Spleen (tissue), 11 donors: ENCODE measurements around the gene CELSR3. TPM values are rescaled to one million over a fixed set of nuclear protein-coding genes. Genes with fewer than 3 reads are reported as not detected.

Experiments used
- DNase-seq: peaks from one replicate; pipeline ENCODE4 v3.0.0-alpha.2; 2020
- H3K27ac ChIP-seq, 8 donors: fragments of 200-600 bp; sonication (generic) in 7 of 8; 1 replicate in 4 of 8; 2 replicates in 4 of 8; pipeline versions ENCODE4 v1.5.0 to v1.8.0; 2016 to 2021; ENCODE audit warnings: inconsistent platforms in 4 of 8, mild to moderate bottlenecking in 4 of 8, moderate library complexity in 1 of 8
- H3K27me3 ChIP-seq, 7 donors: fragments of 200-600 bp; sonication (generic) in 6 of 7; replicated peaks in 1 of 7; 1 replicate in 4 of 7; 2 replicates in 3 of 7; pipeline versions ENCODE4 v1.5.0 to v1.8.0; 2016 to 2021; ENCODE audit warnings: inconsistent platforms in 3 of 7, mild to moderate bottlenecking in 1 of 7
- H3K36me3 ChIP-seq, 6 donors: fragments of 200-600 bp; sonication (generic) in 5 of 6; 1 replicate in 4 of 6; 2 replicates in 2 of 6; pipeline versions ENCODE4 v1.5.0 to v1.8.0; 2016 to 2021; ENCODE audit warnings: inconsistent platforms in 2 of 6
- H3K4me1 ChIP-seq, 6 donors: fragments of 200-600 bp; sonication (generic) in 5 of 6; 1 replicate in 3 of 6; 2 replicates in 3 of 6; pipeline versions ENCODE4 v1.5.0 to v1.8.0; 2016 to 2021; ENCODE audit warnings: inconsistent platforms in 3 of 6
- H3K4me3 ChIP-seq, 8 donors: fragments of 200-600 bp; sonication (generic) in 7 of 8; 1 replicate in 4 of 8; 2 replicates in 4 of 8; pipeline versions ENCODE4 v1.5.0 to v1.8.0; 2016 to 2021; ENCODE audit warnings: inconsistent platforms in 4 of 8, mild to moderate bottlenecking in 4 of 8, moderate library complexity in 2 of 8
- H3K9me3 ChIP-seq, 8 donors: fragments of 200-600 bp; sonication (generic) in 7 of 8; 1 replicate in 4 of 8; 2 replicates in 4 of 8; pipeline versions ENCODE4 v1.5.0 to v1.8.0; 2016 to 2021; ENCODE audit warnings: inconsistent platforms in 4 of 8
- POLR2A ChIP-seq, 3 donors: fragments of 450-650 bp; IDR thresholded peaks; one replicate each; pipeline ENCODE4 v1.5.1; 2017; ENCODE audit warnings: antibody characterized with exemption in 3 of 3, mild to moderate bottlenecking in 1 of 3
- POLR2AphosphoS5 ChIP-seq, 3 donors: sonication (generic); formaldehyde crosslinking; IDR thresholded peaks; one replicate each; pipeline ENCODE4 v1.5.1; 2017; ENCODE audit warnings: antibody characterized with exemption in 3 of 3
- WGBS, 5 donors: extraction: QIAGEN DNeasy Blood & Tissue Kit in 3 of 5; methylation state at CpG; one replicate each; pipeline versions ENCODE4 v1.1.5 to v1.1.7; 2013 to 2018; 5-methylcytosine and 5-hydroxymethylcytosine counted together
- intact Hi-C: fragments of 100-400 bp; cut with DNase I; formaldehyde crosslinking; loops from one replicate; pipeline ENCODE4 v1.15.0; 2023; ENCODE audit warnings: low total_unique reads
- polyA plus RNA-seq, 3 donors: library from polyadenylated mRNA; stranded (reverse); fragments of 200-250 nt; gene quantifications; one replicate each; pipeline ENCODE4 v1.2.1, GENCODE V29; 2013
- total RNA-seq, 7 donors: library from RNA; depleted of rRNA in 3 of 7; stranded (reverse); fragments of >200 nt in 3 of 7; fragmentation: NEBNext Ultra II Directional in 4 of 7; extraction: Animal tissue kit (Norgen Biotek cat#: 25700) in 4 of 7; gene quantifications; one replicate each; pipeline versions ENCODE4 v1.1.0 to v1.2.1, GENCODE V29; 2016 to 2021
- TF ChIP-seq, protein P1 (sequence below), 11 experiments: fragments of 200-600 bp in 7 of 11; fragments of 450-650 bp in 4 of 11; sonication (generic) in 4 of 11; IDR thresholded peaks in 8 of 11; conservative IDR thresholded peaks in 3 of 11; 1 replicate in 7 of 11; 2 replicates in 4 of 11; pipeline versions ENCODE4 v1.4.0 to v1.8.0; 2016 to 2021; ENCODE audit warnings: antibody characterized with exemption in 11 of 11, inconsistent platforms in 4 of 11, mild to moderate bottlenecking in 1 of 11
- donor health status: healthy with polysubstance abuse.
- donor health status: DM: no; HTN: no; CAD: no; lungs with moderate emphysema.
- donor health status: DM: no; HTN: no; CAD: no.
- donor health status: Bipolar disorder and iron deficiency.
- donor health status: healthy.
- donor health status: DM: no; HTN: no; CAD: no.
- donor health status: DM: yes; HTN: yes; CAD: no.

CELSR3 gene
- total and polyA plus RNA-seq, 10 donors = 0.56 to 2.7 (median 1.9) TPM

- no peak overlapping the region for H3K27ac ChIP-seq
- peaks cover 0 to 84% (median 44%) of the 10 kb centered on the region in 6 donors for H3K36me3 ChIP-seq
- H3K4me3 ChIP-seq = no peak overlapping the region
- no peaks in the 10 kb centered on the region for H3K9me3 ChIP-seq
- TF ChIP-seq POLR2AphosphoS5 (IDR thresholded peaks at IDR 0.05) (no peak), POLR2A (IDR thresholded peaks at IDR 0.05) (no peak)
- TF ChIP-seq, protein P1, sequence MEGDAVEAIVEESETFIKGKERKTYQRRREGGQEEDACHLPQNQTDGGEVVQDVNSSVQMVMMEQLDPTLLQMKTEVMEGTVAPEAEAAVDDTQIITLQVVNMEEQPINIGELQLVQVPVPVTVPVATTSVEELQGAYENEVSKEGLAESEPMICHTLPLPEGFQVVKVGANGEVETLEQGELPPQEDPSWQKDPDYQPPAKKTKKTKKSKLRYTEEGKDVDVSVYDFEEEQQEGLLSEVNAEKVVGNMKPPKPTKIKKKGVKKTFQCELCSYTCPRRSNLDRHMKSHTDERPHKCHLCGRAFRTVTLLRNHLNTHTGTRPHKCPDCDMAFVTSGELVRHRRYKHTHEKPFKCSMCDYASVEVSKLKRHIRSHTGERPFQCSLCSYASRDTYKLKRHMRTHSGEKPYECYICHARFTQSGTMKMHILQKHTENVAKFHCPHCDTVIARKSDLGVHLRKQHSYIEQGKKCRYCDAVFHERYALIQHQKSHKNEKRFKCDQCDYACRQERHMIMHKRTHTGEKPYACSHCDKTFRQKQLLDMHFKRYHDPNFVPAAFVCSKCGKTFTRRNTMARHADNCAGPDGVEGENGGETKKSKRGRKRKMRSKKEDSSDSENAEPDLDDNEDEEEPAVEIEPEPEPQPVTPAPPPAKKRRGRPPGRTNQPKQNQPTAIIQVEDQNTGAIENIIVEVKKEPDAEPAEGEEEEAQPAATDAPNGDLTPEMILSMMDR (IDR thresholded peaks at IDR 0.05 in 8 of 11, conservative IDR thresholded peaks at IDR 0.05 in 3 of 11) = no peak
- WGBS, 5 donors = 88 to 100% (median 96%) methylated on average over 6 to 8 of the region's 8 CpGs
- intact Hi-C loops = no loop called here
- peaks cover 4 to 22% (median 13%) of the 10 kb centered on the region in 6 donors for H3K4me1 ChIP-seq
- DNase-seq = no peak
- no peaks in the 10 kb centered on the region for H3K27me3 ChIP-seq
Measured at GRCh38 chr3:48630407-48630806, 32.3 kb downstream of the CELSR3 start.

DNA sequence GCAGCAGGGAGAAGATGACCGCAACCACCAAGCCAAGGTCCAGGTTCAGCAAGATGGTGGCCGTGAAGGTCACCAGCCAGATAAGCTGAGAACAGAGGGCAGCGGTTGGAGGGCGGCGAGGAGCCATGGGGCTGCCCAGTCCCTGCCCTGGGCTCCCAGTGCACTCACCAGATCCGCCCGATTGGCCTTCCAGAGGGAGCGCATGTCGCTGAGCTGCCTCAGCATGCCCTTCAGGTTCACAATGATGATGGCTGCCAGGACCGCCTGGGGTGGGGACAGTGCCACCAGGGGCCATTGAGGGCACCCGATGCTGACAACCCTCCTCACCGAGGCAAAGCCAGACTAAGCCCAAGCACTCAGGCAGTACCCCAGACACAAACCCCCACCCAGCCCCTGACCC is 32.8 kb downstream of the CELSR3 start:
- Histone ChIP-seq H3K36me3 (peaks cover 0 to 89% (median 48%) of the 10 kb centered on the region in 6 donors), H3K4me1 (peaks cover 4 to 19% (median 13%) of the 10 kb centered on the region in 6 donors), H3K9me3 (no peaks in the 10 kb centered on the region), H3K4me3 (no peak overlapping the region), H3K27ac (no peak overlapping the region), H3K27me3 (no peaks in the 10 kb centered on the region)
- WGBS, 5 donors = 94 to 99% (median 96%) methylated on average over 8 to 12 of the region's 12 CpGs
- no peak for DNase-seq
- intact Hi-C loops = no loop called here
- no peak for TF ChIP-seq POLR2A (IDR thresholded peaks at IDR 0.05)
- no peak for TF ChIP-seq POLR2AphosphoS5 (IDR thresholded peaks at IDR 0.05)
- TF ChIP-seq, protein P1 (IDR thresholded peaks at IDR 0.05 in 8 of 11, conservative IDR thresholded peaks at IDR 0.05 in 3 of 11) = no peak

DNA sequence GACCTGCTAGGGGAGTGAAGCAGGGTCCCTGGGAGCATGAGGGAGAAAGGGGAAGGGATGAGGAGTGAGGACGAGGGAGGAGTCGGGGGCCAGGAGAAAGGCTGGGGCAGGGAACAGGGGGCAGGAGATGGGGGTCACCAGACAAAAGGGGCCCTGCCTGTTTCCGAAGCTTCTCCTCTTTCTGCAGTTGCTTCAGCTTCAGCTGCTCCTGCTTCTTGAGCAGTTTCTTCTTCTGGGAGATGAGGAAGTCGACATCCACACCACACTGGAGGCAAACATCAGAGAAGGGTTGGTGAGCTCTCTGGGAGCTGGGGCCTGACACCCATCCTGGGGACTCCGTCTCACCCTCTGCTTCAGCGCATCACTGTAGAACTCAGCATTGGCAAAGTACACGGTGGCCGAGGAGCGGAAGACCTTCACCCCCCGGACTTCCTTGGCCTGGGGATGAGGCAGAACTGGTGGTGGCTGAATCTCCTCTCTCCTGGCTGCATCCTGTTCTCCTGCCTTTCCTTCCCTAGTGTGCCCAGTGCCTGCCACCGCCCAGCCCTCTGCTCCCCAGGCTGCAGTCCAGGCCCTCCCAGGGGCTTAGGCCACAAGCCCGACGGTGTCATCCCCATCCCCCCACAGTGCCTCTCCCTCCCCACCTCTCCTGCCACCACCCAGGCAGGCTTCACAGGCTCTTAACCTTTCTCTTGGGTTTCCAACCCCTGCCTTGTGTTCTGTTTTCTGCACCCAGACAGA is 34.2 kb downstream of the CELSR3 start:
- TF ChIP-seq POLR2A (IDR thresholded peaks at IDR 0.05) (no peak), POLR2AphosphoS5 (IDR thresholded peaks at IDR 0.05) (no peak)
- TF ChIP-seq, protein P1 (IDR thresholded peaks at IDR 0.05 in 8 of 11, conservative IDR thresholded peaks at IDR 0.05 in 3 of 11) = no peak
- Histone ChIP-seq H3K27me3 (no peaks in the 10 kb centered on the region), H3K36me3 (peaks cover 0 to 94% (median 48%) of the 10 kb centered on the region in 6 donors), H3K9me3 (no peaks in the 10 kb centered on the region), H3K27ac (no peak overlapping the region), H3K4me1 (peaks cover 0 to 16% (median 2%) of the 10 kb centered on the region in 6 donors), H3K4me3 (no peak overlapping the region)
- WGBS, 5 donors = 78 to 93% (median 85%) methylated on average over 12 to 13 of the region's 13 CpGs
- DNase-seq = no peak
- intact Hi-C loops = no loop called here

- Histone ChIP-seq H3K4me1 (peaks cover 0 to 15% (median 0%) of the 10 kb centered on the region in 6 donors), H3K36me3 (peaks cover 0 to 65% (median 39%) of the 10 kb centered on the region in 6 donors), H3K4me3 (no peak overlapping the region), H3K27me3 (no peaks in the 10 kb centered on the region), H3K9me3 (no peaks in the 10 kb centered on the region), H3K27ac (no peak overlapping the region)
- intact Hi-C loops = no loop called here
- no peak for DNase-seq
- TF ChIP-seq POLR2AphosphoS5 (IDR thresholded peaks at IDR 0.05) (no peak), POLR2A (IDR thresholded peaks at IDR 0.05) (no peak)
- TF ChIP-seq, protein P1 (IDR thresholded peaks at IDR 0.05 in 8 of 11, conservative IDR thresholded peaks at IDR 0.05 in 3 of 11) = no peak
- 93 to 99% (median 94%) methylated on average over 5 to 6 of the region's 6 CpGs for WGBS, 5 donors
Measured at GRCh38 chr3:48625600-48625999, 37.1 kb downstream of the CELSR3 start.
